ENCODE results near the gene THBS2. TPM values are rescaled to one million over a fixed set of nuclear protein-coding genes. Genes with fewer than 3 reads are reported as not detected.

Gene THBS2
- total and polyA plus RNA-seq, 12 donors: 5.2 to 45.9 (median 10.7) TPM

DNA sequence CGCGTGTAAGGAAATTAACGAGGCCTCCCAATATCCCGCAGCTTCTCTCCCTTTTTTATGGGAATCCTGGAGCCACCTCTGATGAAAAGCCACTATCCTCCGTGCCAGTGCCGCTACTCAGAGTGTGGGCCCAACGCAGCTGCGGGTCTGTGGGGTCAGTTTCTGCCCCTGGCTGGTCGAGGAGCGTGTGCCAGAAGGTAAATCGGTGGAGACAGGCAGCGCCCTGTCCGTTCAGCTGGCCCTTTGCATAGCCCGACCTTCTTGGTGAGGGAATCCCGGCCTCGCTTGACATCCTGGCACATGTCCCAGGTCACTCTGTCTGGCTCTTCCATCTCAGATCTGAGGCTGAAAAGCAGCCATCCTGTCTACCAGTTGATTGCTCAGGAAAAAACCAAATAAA lies 4.6 kb downstream of the THBS2 start:
- H3K4me1 ChIP-seq: peaks cover 0 to 19% (median 9%) of the 10 kb centered on the region in 9 donors
- no peak overlapping the region for H3K27ac ChIP-seq
- ATAC-seq (no peak), DNase-seq (no peak)
- H3K4me3 ChIP-seq: no peak overlapping the region
- 85 to 87% methylated on average over 16 of the region's 16 CpGs for WGBS, 2 donors
- TF ChIP-seq, protein P1, sequence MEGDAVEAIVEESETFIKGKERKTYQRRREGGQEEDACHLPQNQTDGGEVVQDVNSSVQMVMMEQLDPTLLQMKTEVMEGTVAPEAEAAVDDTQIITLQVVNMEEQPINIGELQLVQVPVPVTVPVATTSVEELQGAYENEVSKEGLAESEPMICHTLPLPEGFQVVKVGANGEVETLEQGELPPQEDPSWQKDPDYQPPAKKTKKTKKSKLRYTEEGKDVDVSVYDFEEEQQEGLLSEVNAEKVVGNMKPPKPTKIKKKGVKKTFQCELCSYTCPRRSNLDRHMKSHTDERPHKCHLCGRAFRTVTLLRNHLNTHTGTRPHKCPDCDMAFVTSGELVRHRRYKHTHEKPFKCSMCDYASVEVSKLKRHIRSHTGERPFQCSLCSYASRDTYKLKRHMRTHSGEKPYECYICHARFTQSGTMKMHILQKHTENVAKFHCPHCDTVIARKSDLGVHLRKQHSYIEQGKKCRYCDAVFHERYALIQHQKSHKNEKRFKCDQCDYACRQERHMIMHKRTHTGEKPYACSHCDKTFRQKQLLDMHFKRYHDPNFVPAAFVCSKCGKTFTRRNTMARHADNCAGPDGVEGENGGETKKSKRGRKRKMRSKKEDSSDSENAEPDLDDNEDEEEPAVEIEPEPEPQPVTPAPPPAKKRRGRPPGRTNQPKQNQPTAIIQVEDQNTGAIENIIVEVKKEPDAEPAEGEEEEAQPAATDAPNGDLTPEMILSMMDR (IDR thresholded peaks at IDR 0.05): no peak
- peaks cover 0 to 56% (median 41%) of the 10 kb centered on the region in 7 donors for H3K27me3 ChIP-seq
- H3K9me3 ChIP-seq: no peaks in the 10 kb centered on the region
- intact Hi-C loops (cut with DNase I): no loop called here
- peaks cover 0 to 48% (median 9%) of the 10 kb centered on the region in 9 donors for H3K36me3 ChIP-seq

DNA sequence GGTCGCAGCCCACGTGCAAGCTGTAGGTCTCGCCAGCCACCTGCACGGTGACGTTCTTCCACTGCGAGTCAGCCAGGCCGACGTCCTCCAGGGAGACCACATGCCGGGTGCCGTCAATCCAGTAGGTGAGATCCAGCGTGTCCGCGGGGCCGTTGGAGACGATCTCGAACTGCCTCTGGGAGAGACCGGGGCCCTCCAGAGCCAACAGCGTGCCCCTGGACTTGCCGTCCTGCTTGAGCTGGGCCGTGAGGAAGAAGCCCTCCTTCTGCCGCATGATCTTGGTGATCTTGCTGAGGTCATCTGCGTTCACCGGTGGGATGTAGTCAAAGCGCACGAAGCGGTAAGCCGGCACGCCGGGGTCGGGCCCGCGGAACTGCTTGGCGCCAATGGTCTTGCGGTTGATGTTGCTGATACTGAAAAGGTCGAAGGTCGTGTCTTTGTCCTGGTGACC lies 5.1 kb downstream of the THBS2 start:
- 94 to 97% methylated on average over 36 of the region's 36 CpGs for WGBS, 2 donors
- H3K27ac ChIP-seq: no peak overlapping the region
- peaks cover 0 to 51% (median 36%) of the 10 kb centered on the region in 7 donors for H3K27me3 ChIP-seq
- no peak overlapping the region for H3K4me3 ChIP-seq
- no peak for ATAC-seq
- H3K4me1 ChIP-seq: peaks cover 0 to 14% (median 4%) of the 10 kb centered on the region in 9 donors
- peaks cover 0 to 48% (median 9%) of the 10 kb centered on the region in 9 donors for H3K36me3 ChIP-seq
- intact Hi-C loops (cut with DNase I): no loop called here
- TF ChIP-seq, protein P1 (IDR thresholded peaks at IDR 0.05): no peak
- H3K9me3 ChIP-seq: no peaks in the 10 kb centered on the region
- DNase-seq: no peak

DNA sequence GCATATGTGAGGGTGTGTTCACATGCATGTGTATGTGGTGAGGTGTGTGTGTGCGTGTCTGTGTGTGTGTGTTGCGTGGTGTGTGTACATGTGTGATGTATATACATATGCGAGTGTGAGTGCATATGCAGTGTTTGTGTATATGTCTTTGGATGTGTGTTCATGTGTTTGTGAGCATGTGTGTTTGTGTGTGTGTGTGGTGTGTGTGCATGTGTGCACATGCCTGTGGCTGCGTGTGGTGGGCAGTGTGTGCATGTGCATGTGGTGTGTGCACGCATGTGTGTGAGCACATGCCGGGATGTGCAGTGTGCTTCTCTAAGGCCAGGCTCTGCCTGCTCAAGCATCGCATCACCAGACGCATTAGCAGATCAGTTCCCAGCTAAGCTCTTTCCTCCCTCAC lies 5.7 kb downstream of the THBS2 start:
- intact Hi-C loops (cut with DNase I): no loop called here
- DNase-seq: no peak
- H3K9me3 ChIP-seq: no peaks in the 10 kb centered on the region
- WGBS, 2 donors: 83 to 89% methylated on average over 8 of the region's 8 CpGs
- no peak overlapping the region for H3K27ac ChIP-seq
- TF ChIP-seq, protein P1 (IDR thresholded peaks at IDR 0.05): no peak
- no peak overlapping the region for H3K4me3 ChIP-seq
- peak in 1 of 8 donors; percentile 23 for ATAC-seq
- H3K4me1 ChIP-seq: peaks cover 0 to 9% (median 0%) of the 10 kb centered on the region in 9 donors
- H3K36me3 ChIP-seq: peaks cover 0 to 48% (median 9%) of the 10 kb centered on the region in 9 donors
- H3K27me3 ChIP-seq: peaks cover 0 to 45% (median 31%) of the 10 kb centered on the region in 7 donors

DNA sequence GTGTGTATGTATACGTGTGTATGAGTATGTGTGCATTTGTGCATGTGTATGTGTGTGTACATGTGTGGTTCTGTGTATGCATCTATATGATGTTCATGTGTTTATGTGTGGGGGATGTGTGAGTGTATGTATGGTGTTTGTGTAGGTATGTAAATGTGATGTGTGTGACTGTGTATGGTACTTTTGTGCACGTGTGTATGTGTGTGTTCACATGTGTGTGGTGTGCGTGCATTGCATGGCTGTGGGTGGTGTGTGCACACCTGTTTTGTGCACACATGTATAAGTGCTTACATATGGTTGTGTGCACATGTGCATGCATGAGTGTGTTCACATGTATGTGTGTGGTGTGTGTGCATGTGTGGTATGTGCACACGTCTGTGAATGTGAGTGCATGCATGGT lies 6.2 kb downstream of the THBS2 start:
- Histone ChIP-seq H3K36me3 (peaks cover 0 to 48% (median 9%) of the 10 kb centered on the region in 9 donors), H3K27ac (no peak overlapping the region), H3K4me3 (no peak overlapping the region), H3K4me1 (peaks cover 0 to 5% (median 0%) of the 10 kb centered on the region in 9 donors), H3K9me3 (no peaks in the 10 kb centered on the region), H3K27me3 (peaks cover 0 to 39% (median 27%) of the 10 kb centered on the region in 7 donors)
- 88 to 90% methylated on average over 4 of the region's 4 CpGs for WGBS, 2 donors
- DNase-seq: no peak
- TF ChIP-seq, protein P1 (IDR thresholded peaks at IDR 0.05): no peak
- no peak for ATAC-seq
- intact Hi-C loops (cut with DNase I): no loop called here

Measured in heart right ventricle (tissue), 16 donors.